ENCODE data around the gene CLEC11A. TPM values are rescaled to one million over a fixed set of nuclear protein-coding genes. Genes with fewer than 3 reads are reported as not detected.

CLEC11A gene
- total and polyA plus RNA-seq, 9 of the 15 experiments (the other 6 are each of a cell fraction or from before 2014, with no cell fraction given), result 0.39 to 43.9 (median 3.4) TPM

GRCh38 chr19:50728084-50728737 is 5.0 kb downstream of the CLEC11A start (continued):
- TF ChIP-seq ZNF639 (CRISPR knock-in tag; conservative IDR thresholded peaks at IDR 0.05 in 1 of 2, IDR thresholded peaks at IDR 0.05 in 1 of 2), result peak in 1 of 2 experiments; percentile 89; a peak in 2 of 4 replicates
- TF ChIP-seq CHD2 (IDR thresholded peaks at IDR 0.05; ENCODE audit: low read depth, low read length), result peak; percentile 46; the same call in 1 of the 2 replicates
- TF ChIP-seq ZNF77 (CRISPR knock-in tag; IDR thresholded peaks at IDR 0.05), result no peak
- no peak for TF ChIP-seq ZNF408 (CRISPR knock-in tag; IDR thresholded peaks at IDR 0.05; ENCODE audit: low read depth)
- TF ChIP-seq, protein P1, sequence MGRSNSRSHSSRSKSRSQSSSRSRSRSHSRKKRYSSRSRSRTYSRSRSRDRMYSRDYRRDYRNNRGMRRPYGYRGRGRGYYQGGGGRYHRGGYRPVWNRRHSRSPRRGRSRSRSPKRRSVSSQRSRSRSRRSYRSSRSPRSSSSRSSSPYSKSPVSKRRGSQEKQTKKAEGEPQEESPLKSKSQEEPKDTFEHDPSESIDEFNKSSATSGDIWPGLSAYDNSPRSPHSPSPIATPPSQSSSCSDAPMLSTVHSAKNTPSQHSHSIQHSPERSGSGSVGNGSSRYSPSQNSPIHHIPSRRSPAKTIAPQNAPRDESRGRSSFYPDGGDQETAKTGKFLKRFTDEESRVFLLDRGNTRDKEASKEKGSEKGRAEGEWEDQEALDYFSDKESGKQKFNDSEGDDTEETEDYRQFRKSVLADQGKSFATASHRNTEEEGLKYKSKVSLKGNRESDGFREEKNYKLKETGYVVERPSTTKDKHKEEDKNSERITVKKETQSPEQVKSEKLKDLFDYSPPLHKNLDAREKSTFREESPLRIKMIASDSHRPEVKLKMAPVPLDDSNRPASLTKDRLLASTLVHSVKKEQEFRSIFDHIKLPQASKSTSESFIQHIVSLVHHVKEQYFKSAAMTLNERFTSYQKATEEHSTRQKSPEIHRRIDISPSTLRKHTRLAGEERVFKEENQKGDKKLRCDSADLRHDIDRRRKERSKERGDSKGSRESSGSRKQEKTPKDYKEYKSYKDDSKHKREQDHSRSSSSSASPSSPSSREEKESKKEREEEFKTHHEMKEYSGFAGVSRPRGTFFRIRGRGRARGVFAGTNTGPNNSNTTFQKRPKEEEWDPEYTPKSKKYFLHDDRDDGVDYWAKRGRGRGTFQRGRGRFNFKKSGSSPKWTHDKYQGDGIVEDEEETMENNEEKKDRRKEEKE (IDR thresholded peaks at IDR 0.05; ENCODE audit: borderline replicate concordance in 1 of 2, control insufficient read depth in 1 of 2, low read depth in 2 of 2, low read length in 1 of 2), result no peak
- peak; percentile 68; the same call in 1 of the 2 replicates for TF ChIP-seq ERF (CRISPR knock-in tag; IDR thresholded peaks at IDR 0.05)
- TF ChIP-seq CBX3 (IDR thresholded peaks at IDR 0.05; ENCODE audit: borderline replicate concordance in 1 of 2, low read length in 2 of 2), result peak in 1 of 2 experiments; percentile 91; a peak in 2 of 3 replicates
- TF ChIP-seq PML (IDR thresholded peaks at IDR 0.05; ENCODE audit: low read length), result 0 out of 2 replicates have a peak, but pooled peaks have one; percentile 36
- no peak for TF ChIP-seq ZBTB12 (CRISPR knock-in tag; IDR thresholded peaks at IDR 0.05)
- TF ChIP-seq MBD2 (IDR thresholded peaks at IDR 0.05; ENCODE audit: borderline replicate concordance, low read depth), result peak; percentile 38; the same call in 1 of the 2 replicates
- 0 out of 2 replicates have a peak, but pooled peaks have one; percentile 20 for TF ChIP-seq POLR2AphosphoS5 (IDR thresholded peaks at IDR 0.05; ENCODE audit: control insufficient read depth, insufficient read depth, low read depth, low read length)
- TF ChIP-seq SP1 (CRISPR knock-in tag; IDR thresholded peaks at IDR 0.05), result peak; percentile 85
- TF ChIP-seq ZNF3 (CRISPR knock-in tag; IDR thresholded peaks at IDR 0.05), result no peak
- TF ChIP-seq HDAC1 (IDR thresholded peaks at IDR 0.05), result peak in 1 of 2 experiments; percentile 80; a peak in 2 of 4 replicates
- TF ChIP-seq USF2 (CRISPR knock-in tag; IDR thresholded peaks at IDR 0.05), result peak; percentile 59
- TF ChIP-seq ARID1B (IDR thresholded peaks at IDR 0.05), result peak; percentile 20; the same call in 1 of the 2 replicates
- TF ChIP-seq FOS (IDR thresholded peaks at IDR 0.05; ENCODE audit: extremely low read depth, insufficient read length), result peak; percentile 27
- TF ChIP-seq ZNF311 (CRISPR knock-in tag; IDR thresholded peaks at IDR 0.05), result 0 out of 2 replicates have a peak, but pooled peaks have one; percentile 23
